Hematopoietic multipotent progenitor cell treated with erythropoietin and hydrocortisone succinate and interleukin-3 and kit ligand, for 6 days (in vitro differentiated cells): ENCODE results near the gene ITCH.
"Not testable (repeated sequence)": the region's sequence is repeated elsewhere in the genome, so short reads cannot be mapped to it uniquely, and the experiment has no call there.

ENCODE experiments used
- DNase-seq: peaks from one replicate; pipeline ENCODE4 v3.0.0-alpha.2; 2015

Gene ITCH

DNA sequence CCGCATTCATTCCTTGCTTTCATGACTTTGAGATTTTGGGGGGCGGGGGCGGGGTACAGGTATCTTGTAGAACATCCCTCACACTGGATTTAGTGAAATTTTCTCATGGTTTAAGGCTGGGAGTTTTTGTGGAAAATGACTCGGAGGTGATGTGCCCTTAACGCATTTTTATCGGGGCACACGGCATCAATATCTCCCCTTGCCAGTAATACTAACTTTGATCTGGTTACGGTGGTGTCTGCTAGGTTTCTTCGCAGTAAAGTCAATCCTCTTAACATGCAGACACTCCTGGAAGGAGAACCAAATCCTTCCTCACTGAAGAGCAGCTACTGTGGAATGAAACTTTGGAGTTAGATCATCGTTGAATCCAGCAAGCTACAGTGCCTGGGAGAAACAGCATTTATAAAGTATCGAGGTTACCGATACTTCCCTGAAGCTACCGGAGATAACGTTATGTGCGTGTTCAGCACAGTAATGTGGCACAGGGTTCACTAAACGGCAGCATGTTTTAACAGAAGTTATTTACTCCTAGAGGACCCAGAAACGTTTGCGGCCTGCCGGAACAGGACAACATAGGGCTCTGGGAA is 151.9 kb downstream of the ITCH start:
- peak; percentile 27 for DNase-seq

DNA sequence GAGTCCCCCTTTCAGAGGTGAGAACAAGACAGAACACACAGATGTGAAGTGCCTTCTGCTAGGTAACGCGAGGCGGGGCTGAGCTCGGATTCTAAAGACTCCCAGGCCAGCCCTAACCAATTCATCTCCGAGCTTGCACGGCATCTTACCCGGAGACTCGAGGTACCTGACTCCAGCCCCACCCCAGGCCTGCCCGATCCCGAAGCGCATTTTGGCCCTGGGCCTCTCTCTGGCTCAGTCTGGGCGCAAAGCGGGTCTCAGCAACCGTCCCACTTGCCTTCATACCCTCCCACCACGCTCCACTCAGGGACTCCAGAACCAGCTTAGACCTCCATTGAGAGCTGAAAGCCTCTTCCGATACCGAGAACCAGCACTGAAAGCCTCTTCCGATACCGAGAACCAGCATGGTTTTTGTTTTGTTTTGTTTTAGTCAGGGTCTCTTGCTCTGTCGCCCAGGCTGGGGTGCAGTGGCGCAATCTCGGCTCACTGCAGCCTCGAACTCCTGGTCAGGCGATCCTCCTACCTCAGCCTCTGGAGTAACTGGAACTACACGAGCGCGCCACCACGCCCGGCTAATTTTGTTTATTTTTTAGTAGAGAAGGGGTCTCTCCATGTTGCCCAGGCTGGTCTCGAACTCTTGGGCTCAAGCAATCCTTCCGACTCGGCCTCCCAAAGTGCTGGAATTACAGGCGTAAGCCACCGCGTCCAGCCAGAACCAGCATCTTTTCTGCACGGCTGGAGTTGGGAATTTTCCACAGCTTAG is 152.6 kb downstream of the ITCH start:
- peak; percentile 87 for DNase-seq

DNA sequence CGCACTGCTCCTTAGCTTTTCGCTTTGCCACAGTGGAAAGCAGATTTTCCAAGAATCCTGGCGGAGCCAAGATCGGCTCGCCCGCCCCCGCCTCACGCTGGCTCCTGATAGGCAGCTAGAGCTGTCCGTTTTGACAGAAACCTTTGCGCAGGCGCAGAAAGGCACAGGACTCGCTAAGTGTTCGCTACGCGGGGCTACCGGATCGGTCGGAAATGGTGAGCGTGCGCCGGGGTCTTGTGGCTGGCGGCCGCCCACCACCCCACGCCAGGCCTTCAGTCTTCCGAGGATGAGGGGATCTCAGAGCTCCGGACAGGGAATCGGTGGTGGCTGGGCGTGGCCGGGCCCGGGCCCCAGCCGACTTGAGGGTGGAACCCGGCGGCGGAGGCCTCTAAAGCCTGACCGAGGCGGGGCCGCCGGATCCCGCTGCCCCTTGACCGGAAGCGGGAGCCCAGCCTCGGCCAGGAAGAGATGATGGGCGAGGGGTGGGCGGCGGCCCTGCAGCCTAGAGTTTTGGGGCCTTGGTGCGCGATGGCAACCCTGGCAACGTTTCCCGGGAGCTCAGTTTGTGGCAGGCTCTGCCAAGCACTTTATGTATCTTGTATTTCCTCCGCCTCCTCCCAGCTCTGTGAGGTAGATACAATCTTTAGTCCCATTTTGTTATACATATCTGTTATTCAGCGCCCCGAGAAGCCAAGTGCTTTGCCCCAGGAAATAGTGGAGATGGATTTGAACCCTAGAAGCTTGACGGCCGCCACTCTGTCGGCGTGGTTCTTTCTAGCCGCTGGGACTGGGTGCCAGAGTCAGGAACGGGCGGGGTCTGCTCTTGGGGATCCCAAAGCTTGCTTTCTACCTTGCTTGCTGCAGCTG is 153.4 kb downstream of the ITCH start, which contains the start of gene DYNLRB1:
Gene DYNLRB1 (plus strand): TSS at position 176 of the 867 bp plus-strand sequence. CDS start 37 bp downstream, at position 213.
- peak; percentile 99 for DNase-seq

DNA sequence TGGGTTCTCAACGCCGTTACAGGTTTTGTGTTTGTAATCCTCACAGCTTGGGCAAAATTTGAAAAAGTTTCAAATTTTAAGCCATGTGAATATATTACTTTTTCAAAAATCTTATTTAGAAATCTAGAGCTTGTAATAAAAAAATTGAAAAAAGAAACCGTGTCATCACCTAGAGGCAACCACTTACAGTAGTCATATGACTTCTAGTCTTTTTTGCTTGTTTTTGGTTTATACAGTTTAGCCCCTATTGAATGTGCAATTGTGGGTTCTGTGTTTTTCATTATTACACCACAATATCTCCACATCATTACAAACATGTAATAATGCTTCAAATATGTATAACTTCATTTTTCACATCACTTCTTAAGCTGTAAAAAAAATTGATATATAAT is 154.0 kb downstream of the ITCH start:
- no peak for DNase-seq

DNA sequence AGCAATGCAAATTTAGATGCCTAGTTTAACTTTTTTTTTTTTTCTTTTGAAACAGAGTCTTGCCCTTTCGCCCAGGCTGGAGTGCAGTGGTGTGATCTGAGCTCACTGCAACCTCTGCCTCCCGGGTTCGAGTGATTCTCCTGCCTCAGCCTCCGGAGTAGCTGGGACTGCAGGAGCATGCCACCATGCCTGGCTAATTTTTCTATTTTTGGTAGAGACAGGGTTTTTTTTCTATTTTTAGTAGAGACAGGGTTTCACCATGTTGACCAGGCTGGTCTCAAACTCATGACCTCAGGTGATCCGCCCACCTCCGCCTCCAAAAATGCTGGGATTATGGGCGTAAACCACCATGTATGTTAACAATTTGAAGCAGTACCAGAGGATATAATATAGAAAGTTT is 155.8 kb downstream of the ITCH start:
- not testable (repeated sequence) for DNase-seq

DNA sequence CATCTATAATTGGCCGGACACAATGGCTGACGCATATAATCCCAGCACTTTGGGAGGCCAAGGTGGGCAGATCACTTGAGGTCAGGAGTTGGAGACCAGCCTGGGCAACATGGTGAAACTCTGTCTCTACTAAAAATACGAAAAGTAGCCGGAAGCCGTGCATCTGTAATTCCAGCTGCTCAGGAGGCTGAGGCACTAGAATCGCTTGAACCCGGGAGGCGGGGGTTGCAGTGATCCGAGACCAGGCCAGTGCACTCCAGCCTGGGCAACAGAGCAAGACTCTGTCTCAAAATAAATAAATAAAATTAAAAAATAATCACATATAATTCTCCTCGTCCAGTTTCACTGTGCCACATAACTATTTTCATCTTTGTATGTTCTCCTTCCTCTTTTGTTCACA is 156.8 kb downstream of the ITCH start:
- not testable (repeated sequence) for DNase-seq

DNA sequence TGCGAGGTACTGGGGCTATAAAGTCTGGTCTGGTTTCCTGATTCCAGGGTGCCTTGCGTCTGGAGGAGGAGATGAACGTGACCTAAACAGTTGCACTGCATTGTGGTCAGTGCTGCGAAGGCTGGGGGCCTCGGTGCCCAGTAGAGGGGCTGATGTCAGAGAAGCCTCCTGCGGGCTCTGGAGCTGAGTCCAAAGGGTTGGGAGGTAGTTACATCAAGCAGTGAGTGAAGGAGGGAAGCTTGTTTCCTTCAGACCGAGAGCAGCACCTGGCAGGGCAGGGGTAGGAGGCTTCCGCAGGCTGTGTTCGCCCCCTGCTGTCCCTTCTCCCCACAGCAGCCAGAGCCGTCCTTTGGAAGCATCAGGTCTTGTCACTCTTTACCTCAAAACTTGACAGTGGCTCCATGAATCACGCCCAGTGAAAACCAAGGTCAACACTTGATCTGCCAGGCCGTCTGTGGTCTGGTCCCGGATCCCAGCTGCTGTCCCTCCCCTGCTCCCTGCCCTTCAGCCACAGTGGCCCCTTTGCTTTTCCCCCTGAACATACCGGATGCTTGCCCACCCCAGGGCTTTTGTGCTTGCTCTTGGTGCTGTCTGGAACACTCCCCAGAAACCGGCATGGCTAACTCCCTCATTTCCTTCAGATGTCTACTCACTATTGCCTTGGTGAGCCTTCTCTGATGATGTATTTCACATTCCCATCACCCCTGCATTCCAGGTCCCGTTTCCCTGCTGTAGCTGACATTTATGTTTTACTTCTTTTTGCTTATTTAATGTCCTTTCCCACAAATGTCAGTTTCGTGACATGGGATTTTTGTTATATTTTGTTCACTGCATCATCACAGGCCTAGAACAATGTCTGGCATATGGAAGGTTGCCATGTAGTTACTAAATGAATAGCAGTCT is 160.1 kb downstream of the ITCH start:
- peak; percentile 78 for DNase-seq

DNA sequence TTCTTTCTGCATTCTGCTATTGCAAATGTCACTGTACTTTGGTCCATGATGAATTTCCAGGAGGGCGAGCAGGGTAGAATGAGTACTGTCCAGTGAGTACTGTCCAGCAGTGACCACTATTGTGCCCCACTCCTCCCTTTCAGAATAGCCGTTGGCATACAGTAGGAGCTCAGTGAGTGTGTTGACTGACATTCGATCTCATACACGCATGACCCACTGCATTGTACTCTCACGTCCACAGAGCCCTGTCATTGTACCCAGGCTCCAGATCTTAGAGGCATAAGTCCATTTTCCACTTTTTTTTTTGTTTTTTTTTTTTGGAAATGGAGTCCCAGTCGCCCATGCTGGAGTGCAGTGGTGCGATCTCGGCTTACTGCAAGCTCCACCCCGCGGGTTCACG is 161.4 kb downstream of the ITCH start:
- DNase-seq: no peak

DNA sequence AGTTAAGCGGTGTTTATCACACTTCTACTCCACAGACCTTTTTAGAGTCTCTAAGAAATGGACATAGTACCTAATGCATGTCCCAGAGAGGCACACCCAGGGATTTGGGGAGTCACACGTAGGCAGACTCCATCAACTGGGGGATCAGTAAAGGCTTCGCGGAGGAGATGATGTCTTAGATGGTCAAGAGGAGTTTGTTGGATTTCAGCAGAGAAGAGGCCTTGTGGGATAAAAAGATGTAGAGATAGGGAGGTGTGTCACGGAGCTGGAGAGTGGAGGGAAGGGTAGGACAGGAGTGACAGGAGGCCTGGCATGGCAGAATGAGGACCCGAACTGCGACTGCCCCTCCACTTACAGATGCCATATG is 162.3 kb downstream of the ITCH start:
- DNase-seq: no peak

DNA sequence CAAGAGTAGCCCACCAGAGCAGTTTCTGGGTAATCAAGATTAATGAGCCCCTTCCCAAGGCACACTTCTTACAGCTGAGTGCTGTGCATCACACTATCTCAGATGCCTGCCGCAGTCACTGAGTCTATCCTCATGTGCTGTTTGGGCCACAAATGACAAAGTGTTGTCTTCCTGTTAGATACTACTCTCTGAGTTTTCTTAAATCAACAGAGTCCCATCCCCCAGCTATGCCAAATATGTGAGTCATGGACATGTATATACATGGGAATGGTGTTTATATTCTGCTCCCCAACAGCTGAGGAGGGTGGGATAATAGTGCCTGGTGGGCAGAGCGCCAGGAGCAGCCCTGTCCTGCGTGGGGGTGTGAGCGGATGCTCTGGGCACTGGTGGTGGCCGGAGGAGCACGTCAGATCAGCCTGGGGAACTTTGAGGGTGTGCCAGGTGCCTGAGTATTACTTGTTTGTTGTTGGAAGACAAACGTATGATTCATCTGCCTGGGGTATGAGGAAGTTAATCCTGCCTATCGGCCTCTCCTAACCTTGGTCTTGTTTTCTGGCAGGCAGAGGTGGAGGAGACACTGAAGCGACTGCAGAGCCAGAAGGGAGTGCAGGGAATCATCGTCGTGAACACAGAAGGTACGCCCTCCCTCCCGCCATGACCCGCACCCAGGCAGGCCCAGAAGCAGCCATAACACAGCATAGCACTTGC is 162.8 kb downstream of the ITCH start:
- no peak for DNase-seq

DNA sequence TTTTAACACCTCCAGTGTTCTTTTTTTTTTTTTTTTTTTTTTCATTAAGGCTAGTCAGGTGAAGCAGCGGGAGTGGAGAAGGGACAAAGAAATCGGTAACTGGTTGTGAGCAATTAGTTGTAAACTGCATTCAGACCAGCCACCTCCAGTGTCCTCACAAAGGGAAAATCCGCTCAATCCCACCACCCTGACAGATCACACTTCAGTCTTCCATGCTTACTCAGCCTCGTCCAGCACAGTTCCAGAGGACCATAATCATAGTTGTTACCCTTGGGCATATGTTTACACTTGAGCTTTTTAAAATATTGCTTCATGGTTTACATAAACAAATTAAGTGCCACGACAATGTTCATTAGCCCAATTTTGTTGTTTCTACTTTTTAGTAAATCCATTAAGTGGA is 163.4 kb downstream of the ITCH start:
- no peak for DNase-seq

DNA sequence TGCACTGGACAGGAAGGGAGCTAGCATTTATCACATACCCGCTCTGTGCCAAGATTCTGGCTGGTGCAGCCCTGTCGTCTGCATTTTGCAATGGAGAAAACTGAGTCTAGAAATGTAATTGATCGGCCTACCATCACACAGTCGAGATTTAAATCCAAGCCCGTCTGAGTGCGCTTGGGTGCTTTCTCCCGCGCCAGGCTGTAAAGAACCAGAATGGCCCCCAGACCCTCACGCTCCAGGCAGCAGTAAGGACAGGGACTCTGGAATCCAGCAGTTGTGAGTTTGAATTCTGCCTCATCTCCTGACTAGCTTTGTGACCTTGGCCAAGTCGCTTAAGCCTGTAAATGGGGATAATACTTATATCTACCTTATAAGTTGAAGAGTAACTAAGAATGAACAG is 163.9 kb downstream of the ITCH start:
- no peak for DNase-seq

DNA sequence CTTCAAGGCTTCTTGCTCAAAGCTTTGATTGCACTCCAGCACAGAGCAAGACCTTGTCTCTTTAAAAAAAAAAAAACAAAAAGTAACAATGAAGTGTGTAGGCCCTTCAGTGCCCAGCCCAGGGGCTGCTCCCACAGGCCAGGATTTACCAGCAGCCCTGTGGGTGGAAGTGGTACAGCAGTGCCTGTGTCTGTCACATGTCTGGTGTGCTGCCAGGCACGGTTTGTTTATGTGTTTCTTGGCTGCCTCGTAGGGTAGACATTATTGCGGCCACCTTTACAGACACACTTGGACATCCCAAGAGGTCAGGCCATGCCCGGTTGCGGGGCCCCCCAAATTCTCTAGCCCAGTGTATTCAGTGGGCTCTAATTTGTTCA is 165.8 kb downstream of the ITCH start:
- DNase-seq: no peak

DNA sequence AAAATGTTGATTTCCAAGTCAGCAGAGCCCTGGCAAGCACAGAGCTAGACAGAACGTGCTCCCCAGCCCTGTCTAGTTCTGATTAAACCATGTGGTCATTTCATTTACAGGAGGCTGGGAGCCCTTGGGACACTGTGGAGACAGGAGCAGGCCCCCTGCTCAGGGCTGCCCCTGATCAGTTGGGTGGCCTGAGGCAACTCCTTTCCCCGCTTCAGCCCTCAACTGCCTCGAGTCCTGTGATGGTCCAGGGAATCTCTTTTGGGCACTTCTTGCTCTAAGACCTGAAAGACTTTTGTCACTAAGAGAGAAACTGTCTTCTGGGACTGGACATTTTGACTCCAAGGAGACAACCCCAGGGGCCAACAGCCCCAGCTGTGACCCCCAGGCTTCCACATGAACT is 166.7 kb downstream of the ITCH start:
- no peak for DNase-seq

DNA sequence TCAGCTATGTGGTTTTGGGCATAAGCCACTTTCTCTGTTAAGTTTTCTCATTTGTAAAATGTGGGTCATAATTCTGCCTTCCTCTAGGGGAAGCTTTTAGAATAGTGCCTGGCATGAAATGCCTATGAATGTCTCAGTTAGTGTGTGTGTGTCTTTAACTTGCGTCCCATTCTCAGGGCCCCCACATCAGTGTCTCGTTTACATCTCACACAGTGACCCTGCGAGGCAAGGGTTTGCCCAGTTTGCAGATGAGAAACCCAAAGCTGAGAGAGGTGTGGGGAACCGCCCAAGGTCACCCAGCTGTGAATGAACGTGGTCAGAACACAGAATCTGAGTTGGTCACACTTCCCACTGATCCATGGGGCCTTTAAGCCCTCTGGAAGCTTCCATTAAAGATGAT is 167.3 kb downstream of the ITCH start:
- DNase-seq: no peak

DNA sequence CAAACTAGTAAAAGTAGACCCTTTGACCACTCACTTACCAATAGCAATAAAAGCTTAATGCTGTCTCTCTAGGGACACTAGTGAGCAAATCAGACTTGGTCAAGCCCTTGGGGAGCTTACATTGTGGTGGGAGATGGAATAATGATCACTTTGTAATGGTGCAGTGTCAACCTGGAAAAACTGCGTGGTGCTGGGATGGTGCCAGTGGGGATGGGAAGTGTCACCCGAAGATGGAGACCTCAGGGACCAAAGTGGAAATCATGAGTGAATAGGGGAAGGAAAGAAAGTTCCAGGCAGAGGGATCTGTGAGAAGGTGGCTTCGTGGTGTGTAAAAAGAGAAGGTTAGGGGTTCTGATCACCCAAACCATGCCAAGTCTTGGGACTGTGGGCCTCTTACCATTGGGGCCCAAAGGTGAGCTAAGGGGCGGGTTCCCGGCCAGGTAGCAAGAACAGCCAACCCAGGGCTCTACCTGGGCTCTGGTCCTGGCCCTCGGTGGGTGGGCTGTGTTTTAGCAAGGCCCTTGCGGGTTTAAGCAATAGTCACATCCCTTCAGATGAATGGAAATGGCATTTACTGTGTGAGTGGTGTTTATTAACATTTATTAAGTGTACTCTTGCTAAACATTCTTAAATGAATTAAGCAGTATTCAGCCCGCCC is 168.7 kb downstream of the ITCH start:
- DNase-seq: no peak

DNA sequence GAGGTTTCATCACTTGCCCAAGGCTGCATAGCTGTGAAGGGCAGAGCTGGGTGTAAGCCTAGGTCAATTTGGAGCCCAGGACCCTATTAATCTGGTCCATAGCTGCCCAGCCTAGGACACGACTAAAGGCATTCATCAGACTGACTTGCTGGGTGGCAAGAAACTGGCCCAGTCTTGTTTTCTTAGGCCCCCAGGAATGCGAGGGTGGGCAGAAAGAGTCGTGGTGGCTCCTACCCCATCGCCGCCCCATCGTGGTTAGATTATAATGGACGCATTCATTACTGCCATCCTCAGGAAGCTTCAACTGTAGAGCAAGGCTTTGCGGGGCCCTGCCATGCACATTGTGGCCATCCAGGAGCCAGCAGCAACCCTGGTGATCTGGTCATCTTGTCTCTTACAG is 169.2 kb downstream of the ITCH start:
- no peak for DNase-seq

DNA sequence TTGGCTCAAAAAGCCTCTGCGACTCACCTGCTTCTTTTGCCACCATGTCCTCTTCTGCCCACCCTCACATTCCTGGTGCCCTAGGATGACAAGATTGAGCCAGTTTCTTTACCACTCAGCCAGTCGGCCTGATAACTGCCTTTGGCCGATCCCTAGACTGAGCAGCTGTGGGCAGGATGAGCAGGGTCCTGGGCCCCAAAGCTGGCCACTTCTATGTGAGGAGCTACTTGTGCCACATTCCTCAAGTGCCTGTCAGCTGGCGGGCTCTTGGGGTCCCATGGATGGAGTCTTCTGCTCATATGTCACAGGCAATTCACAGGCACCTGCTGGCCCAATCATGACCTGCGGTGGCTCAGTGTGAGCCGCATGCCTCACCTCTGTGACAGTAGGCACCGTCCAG is 169.7 kb downstream of the ITCH start:
- DNase-seq: no peak

DNA sequence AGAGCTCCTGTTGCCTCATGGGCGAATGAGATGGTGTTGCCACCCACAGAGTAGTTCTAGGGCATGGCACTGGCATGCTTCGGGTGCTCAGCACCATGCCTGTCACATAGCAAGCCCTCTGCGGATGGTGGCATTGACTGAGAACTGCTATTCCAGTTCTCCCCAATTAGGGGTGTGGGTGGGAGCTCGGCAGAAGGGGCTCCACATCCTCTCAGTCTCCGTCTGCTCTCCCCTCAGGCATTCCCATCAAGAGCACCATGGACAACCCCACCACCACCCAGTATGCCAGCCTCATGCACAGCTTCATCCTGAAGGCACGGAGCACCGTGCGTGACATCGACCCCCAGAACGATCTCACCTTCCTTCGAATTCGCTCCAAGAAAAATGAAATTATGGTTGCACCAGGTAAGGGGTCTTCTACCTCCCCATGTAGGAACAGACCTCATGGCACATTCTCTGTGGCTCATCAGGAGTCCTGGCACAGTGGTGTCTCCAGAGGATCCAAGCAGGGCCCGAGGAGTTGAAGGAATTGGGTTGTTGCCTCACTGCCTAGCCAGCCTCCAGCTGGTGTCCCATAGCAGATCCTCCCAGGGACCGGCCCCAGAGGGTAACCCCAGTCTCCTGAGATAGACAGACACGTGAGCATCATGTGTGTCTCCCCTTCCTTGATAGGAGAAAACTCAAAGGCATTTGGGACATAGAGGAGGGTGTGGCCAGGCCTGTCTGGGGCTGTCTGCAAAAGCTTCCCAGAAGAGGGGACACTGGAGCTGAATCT is 171.5 kb downstream of the ITCH start:
- no peak for DNase-seq

DNA sequence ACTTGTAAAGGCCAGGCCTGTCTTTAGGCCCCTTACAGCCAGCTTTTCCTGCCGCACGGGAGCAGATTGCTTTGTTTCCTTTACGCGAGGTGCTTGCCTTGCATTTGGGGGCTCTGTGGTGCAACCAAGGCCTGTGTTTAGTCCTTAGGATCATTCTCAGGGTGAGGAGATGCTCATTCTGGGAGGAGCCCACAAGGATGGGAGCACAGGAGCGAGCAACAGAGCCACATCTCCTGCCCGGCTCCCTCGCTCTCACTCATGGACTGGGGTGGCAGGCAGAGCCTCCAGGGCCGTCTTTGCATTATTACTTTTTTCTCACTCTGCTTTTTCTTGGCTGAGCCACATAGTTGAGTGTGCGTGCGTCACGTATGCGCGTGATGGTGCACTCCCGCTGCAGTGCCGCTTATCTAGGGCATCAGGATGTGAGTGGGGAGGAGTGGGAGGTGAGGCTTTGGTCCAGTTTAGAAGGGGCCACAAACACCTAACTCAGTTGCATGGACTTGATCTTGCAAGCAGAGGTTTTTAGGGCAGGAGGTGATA is 172.3 kb downstream of the ITCH start:
- DNase-seq: no peak

DNA sequence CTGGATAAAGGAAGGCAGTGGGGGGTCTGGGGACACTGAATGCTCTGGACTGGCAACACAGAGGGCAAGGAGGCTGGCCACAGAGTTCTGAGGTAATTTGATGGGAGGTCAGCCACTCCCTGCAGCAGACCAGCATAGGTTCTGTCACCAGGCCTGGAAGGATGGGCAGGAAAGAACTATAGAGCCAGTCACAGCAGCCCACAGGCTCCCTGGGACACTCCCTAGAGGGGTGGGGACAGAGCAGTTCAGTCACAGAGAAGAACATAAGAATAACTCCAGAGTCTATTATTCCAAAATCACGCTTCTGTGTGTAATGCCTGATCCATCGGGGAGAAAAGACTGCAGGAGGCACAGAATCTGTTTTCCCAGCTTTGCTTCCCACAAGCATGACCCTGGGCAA is 172.8 kb downstream of the ITCH start:
- no peak for DNase-seq
